Omental fat pad (tissue), 4 donors: ENCODE data around the gene IZUMO4. TPM values are rescaled to one million over a fixed set of nuclear protein-coding genes. Genes with fewer than 3 reads are reported as not detected.

Experiments used
- ATAC-seq: fragments of 150-250 bp; one replicate; pipeline ENCODE4 v1.9.1; 2016; ENCODE audit warnings: mild to moderate bottlenecking, moderate library complexity; ENCODE audit not compliant: low FRiP score
- DNase-seq: peaks from one replicate; pipeline ENCODE4 v3.0.0-alpha.2; 2019; ENCODE audit warnings: low spot score
- CTCF ChIP-seq, 3 donors: fragments of 450-650 bp; IDR thresholded peaks; one replicate each; pipeline ENCODE4 v1.5.1; 2016 to 2017; ENCODE audit warnings: antibody characterized with exemption in 3 of 3, mild to moderate bottlenecking in 3 of 3, moderate library complexity in 2 of 3
- total RNA-seq, 4 donors: library from RNA; depleted of rRNA; stranded (reverse); fragments of >200 nt; gene quantifications; one replicate each; pipeline ENCODE4 v1.1.0, GENCODE V29; 2016

The IZUMO4 gene
- total RNA-seq, 4 donors from 2014 or later, result 3.7 to 5.5 (median 4.6) TPM

- no peak for TF ChIP-seq CTCF (IDR thresholded peaks at IDR 0.05)
- DNase-seq (no peak), ATAC-seq (no peak)
Measured at GRCh38 chr19:2064788-2065524, 31.8 kb upstream of the IZUMO4 start.

GRCh38 chr19:2070436-2070827 is 26.3 kb upstream of the IZUMO4 start:
- DNase-seq, result no peak
- no peak for ATAC-seq
- no peak for TF ChIP-seq CTCF (IDR thresholded peaks at IDR 0.05)

- no peak for DNase-seq
- no peak for ATAC-seq
- no peak for TF ChIP-seq CTCF (IDR thresholded peaks at IDR 0.05)
Measured at GRCh38 chr19:2070986-2071673, 25.6 kb upstream of the IZUMO4 start.

GRCh38 chr19:2072757-2073551 is 23.8 kb upstream of the IZUMO4 start:
- ATAC-seq, result no peak

GRCh38 chr19:2076526-2076944 is 20.2 kb upstream of the IZUMO4 start:
- ATAC-seq (no peak), DNase-seq (no peak)
- no peak for TF ChIP-seq CTCF (IDR thresholded peaks at IDR 0.05)

More at GRCh38 chr19:2072757-2073551, 23.8 kb upstream of the IZUMO4 start:
- DNase-seq, result no peak
- TF ChIP-seq CTCF (IDR thresholded peaks at IDR 0.05), result no peak

GRCh38 chr19:2077398-2077797 is 19.3 kb upstream of the IZUMO4 start:
- ATAC-seq (no peak), DNase-seq (no peak)
- no peak for TF ChIP-seq CTCF (IDR thresholded peaks at IDR 0.05)
